ENCODE data around the gene OPCML. TPM values are rescaled to one million over a fixed set of nuclear protein-coding genes. Genes with fewer than 3 reads are reported as not detected.

OPCML gene
- total RNA-seq, 1 donor from 2014 or later = 1.7 TPM

GRCh38 chr11:132563050-132563449 is 969.3 kb downstream of the OPCML start:
- Mint-ChIP-seq H3K4me3 (ENCODE audit: low read depth) (no peak overlapping the region), H3K27me3 (peaks cover 22% of the 10 kb centered on the region), H3K4me1 (ENCODE audit: low read depth) (peaks cover 10% of the 10 kb centered on the region), H3K27ac (no peak overlapping the region), H3K36me3 (ENCODE audit: insufficient read depth) (no peaks in the 10 kb centered on the region), H3K9me3 (ENCODE audit: low read depth) (no peaks in the 10 kb centered on the region)
- TF ChIP-seq, protein P1, sequence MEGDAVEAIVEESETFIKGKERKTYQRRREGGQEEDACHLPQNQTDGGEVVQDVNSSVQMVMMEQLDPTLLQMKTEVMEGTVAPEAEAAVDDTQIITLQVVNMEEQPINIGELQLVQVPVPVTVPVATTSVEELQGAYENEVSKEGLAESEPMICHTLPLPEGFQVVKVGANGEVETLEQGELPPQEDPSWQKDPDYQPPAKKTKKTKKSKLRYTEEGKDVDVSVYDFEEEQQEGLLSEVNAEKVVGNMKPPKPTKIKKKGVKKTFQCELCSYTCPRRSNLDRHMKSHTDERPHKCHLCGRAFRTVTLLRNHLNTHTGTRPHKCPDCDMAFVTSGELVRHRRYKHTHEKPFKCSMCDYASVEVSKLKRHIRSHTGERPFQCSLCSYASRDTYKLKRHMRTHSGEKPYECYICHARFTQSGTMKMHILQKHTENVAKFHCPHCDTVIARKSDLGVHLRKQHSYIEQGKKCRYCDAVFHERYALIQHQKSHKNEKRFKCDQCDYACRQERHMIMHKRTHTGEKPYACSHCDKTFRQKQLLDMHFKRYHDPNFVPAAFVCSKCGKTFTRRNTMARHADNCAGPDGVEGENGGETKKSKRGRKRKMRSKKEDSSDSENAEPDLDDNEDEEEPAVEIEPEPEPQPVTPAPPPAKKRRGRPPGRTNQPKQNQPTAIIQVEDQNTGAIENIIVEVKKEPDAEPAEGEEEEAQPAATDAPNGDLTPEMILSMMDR (IDR thresholded peaks at IDR 0.05; ENCODE audit: unreplicated experiment) = no peak
- no peak for DNase-seq (ENCODE audit: low spot score, unreplicated experiment)

DNA sequence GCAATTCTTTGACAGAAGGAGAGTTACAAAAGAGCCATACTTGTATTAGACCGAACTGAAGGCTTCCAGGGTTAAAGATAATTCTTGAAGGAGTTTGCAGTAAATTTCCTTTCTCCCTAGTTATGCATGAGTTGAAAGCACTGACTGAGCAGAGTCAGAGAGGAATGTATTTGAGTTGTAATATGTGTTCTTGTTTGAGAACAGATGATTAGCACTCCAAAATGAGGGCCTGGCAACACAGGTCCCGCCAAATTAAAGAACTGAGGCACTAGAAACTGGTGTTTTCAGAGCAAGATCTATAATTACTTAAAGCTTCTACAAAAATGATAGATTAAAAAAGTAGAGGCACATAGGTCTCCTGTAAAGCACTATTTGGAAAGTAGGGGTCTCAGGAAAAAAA is 970.4 kb downstream of the OPCML start:
- Mint-ChIP-seq H3K9me3 (ENCODE audit: low read depth) (no peaks in the 10 kb centered on the region), H3K4me1 (ENCODE audit: low read depth) (peaks cover 10% of the 10 kb centered on the region), H3K27ac (no peak overlapping the region), H3K36me3 (ENCODE audit: insufficient read depth) (no peaks in the 10 kb centered on the region), H3K27me3 (peaks cover 22% of the 10 kb centered on the region), H3K4me3 (ENCODE audit: low read depth) (no peak overlapping the region)
- no peak for DNase-seq (ENCODE audit: low spot score, unreplicated experiment)
- TF ChIP-seq, protein P1 (IDR thresholded peaks at IDR 0.05; ENCODE audit: unreplicated experiment) = no peak

DNA sequence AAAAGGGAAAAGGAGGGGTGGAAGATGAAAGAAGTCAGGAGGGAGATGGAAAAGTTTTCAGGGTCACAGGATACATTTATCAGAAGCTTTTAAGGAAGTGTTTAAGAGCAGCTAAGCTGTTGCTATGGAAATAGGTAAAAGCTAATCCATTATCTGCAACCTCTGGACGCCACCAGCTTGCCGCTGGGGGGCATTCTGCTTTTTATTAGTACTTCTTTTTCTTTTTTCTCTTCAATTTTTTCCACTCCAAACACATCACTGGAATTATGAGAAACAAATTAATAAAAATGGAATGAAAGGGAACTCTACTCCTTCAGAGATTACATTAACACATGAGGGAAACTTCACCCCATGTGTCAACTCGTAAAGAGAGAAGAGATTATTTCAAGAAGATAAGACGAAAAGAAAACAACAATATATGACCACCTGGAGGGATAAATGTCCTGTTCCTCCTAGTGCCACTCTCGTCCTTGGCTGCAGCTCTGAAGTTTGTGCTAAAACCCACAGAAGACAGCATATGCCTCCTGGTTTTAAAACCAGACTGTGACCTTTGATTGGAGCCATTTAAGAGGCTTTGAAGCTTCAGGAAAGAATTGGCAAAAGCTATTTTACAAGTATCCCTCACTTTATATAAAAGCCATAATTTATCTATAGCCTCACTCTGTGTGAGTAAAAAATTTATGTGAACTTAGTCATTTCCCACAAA is 972.8 kb downstream of the OPCML start:
- TF ChIP-seq, protein P1 (IDR thresholded peaks at IDR 0.05; ENCODE audit: unreplicated experiment) = no peak
- no peak overlapping the region for H3K27ac Mint-ChIP-seq

GRCh38 chr11:132556316-132556715 is 976.0 kb downstream of the OPCML start:
- Mint-ChIP-seq H3K36me3 (ENCODE audit: insufficient read depth) (peaks cover 1% of the 10 kb centered on the region), H3K9me3 (ENCODE audit: low read depth) (peaks cover 9% of the 10 kb centered on the region), H3K27me3 (peaks cover 9% of the 10 kb centered on the region), H3K4me3 (ENCODE audit: low read depth) (no peak overlapping the region), H3K4me1 (ENCODE audit: low read depth) (peaks cover 15% of the 10 kb centered on the region), H3K27ac (no peak overlapping the region)
- TF ChIP-seq, protein P1 (IDR thresholded peaks at IDR 0.05; ENCODE audit: unreplicated experiment) = no peak
- DNase-seq (ENCODE audit: low spot score, unreplicated experiment) = no peak

More for the DNA sequence above, 972.8 kb downstream of the OPCML start:
- DNase-seq (ENCODE audit: low spot score, unreplicated experiment) = no peak
- Mint-ChIP-seq H3K4me1 (ENCODE audit: low read depth) (peaks cover 13% of the 10 kb centered on the region), H3K4me3 (ENCODE audit: low read depth) (no peak overlapping the region), H3K27me3 (peaks cover 17% of the 10 kb centered on the region), H3K36me3 (ENCODE audit: insufficient read depth) (no peaks in the 10 kb centered on the region), H3K9me3 (ENCODE audit: low read depth) (peaks cover 3% of the 10 kb centered on the region)

- Mint-ChIP-seq H3K36me3 (ENCODE audit: insufficient read depth) (peaks cover 1% of the 10 kb centered on the region), H3K27ac (no peak overlapping the region)
Measured at GRCh38 chr11:132555617-132556016, 976.7 kb downstream of the OPCML start.

More at GRCh38 chr11:132555617-132556016, 976.7 kb downstream of the OPCML start:
- TF ChIP-seq, protein P1 (IDR thresholded peaks at IDR 0.05; ENCODE audit: unreplicated experiment) = no peak
- Mint-ChIP-seq H3K27me3 (peaks cover 6% of the 10 kb centered on the region), H3K4me1 (ENCODE audit: low read depth) (peaks cover 15% of the 10 kb centered on the region), H3K4me3 (ENCODE audit: low read depth) (no peak overlapping the region), H3K9me3 (ENCODE audit: low read depth) (peaks cover 9% of the 10 kb centered on the region)
- DNase-seq (ENCODE audit: low spot score, unreplicated experiment) = no peak
